Uterus (tissue), 4 donors: ENCODE measurements around the gene CDX2. TPM values are rescaled to one million over a fixed set of nuclear protein-coding genes. Genes with fewer than 3 reads are reported as not detected.

Experiments used
- DNase-seq, 2 donors: peaks; one replicate each; pipeline ENCODE4 v3.0.0-alpha.2; 2019 to 2020
- H3K27ac ChIP-seq, 2 donors: fragments of 200-600 bp; sonication (generic); 1 replicate in 1 of 2; 2 replicates in 1 of 2; pipeline ENCODE4 v1.5.1; 2016 to 2018
- H3K27me3 ChIP-seq, 2 donors: fragments of 200-600 bp; sonication (generic); one replicate each; pipeline ENCODE4 v1.5.1; 2018 to 2019; ENCODE audit warnings: control low read depth in 1 of 2
- H3K36me3 ChIP-seq, 2 donors: fragments of 200-600 bp; sonication (generic); one replicate each; pipeline ENCODE4 v1.5.1; 2019; ENCODE audit warnings: control low read depth in 1 of 2
- H3K4me1 ChIP-seq, 2 donors: fragments of 200-600 bp; sonication (generic); one replicate each; pipeline ENCODE4 v1.5.1; 2018 to 2019; ENCODE audit warnings: control low read depth in 1 of 2
- H3K4me3 ChIP-seq, 2 donors: fragments of 200-600 bp; sonication (generic); 1 replicate in 1 of 2; 2 replicates in 1 of 2; pipeline ENCODE4 v1.5.1; 2018 to 2019; ENCODE audit warnings: mild to moderate bottlenecking in 1 of 2
- H3K9me3 ChIP-seq, 2 donors: fragments of 200-600 bp; sonication (generic); one replicate each; pipeline ENCODE4 v1.5.1; 2019; ENCODE audit warnings: control low read depth in 1 of 2
- POLR2A ChIP-seq, 2 donors: fragments of 450-650 bp; IDR thresholded peaks; one replicate each; pipeline ENCODE4 v1.6.1; 2016; ENCODE audit warnings: antibody characterized with exemption in 2 of 2, mild to moderate bottlenecking in 1 of 2, moderate library complexity in 1 of 2
- intact Hi-C: fragments of 100-400 bp; cut with DNase I; formaldehyde crosslinking; loops from one replicate; pipeline ENCODE4 v1.15.1; 2023; ENCODE audit warnings: low total_unique reads
- total RNA-seq, 4 donors: library from RNA; depleted of rRNA in 3 of 4; stranded (reverse); fragments of >200 nt in 3 of 4; gene quantifications; one replicate each; pipeline versions ENCODE4 v1.1.0 to v1.2.4, GENCODE V29; 2014 to 2023
- TF ChIP-seq, protein P1 (sequence below), 4 experiments: fragments of 200-600 bp in 2 of 4; fragments of 450-650 bp in 2 of 4; sonication (generic) in 2 of 4; IDR thresholded peaks; one replicate each; pipeline ENCODE4 v1.5.1; 2016 to 2019; ENCODE audit warnings: antibody characterized with exemption in 4 of 4, mild to moderate bottlenecking in 2 of 4, moderate library complexity in 1 of 4
- donor health status: DM: yes; HTN: yes; CAD: no.

CDX2 gene
- total RNA-seq, 4 donors from 2014 or later = 0.29 TPM; not detected in 3

DNA sequence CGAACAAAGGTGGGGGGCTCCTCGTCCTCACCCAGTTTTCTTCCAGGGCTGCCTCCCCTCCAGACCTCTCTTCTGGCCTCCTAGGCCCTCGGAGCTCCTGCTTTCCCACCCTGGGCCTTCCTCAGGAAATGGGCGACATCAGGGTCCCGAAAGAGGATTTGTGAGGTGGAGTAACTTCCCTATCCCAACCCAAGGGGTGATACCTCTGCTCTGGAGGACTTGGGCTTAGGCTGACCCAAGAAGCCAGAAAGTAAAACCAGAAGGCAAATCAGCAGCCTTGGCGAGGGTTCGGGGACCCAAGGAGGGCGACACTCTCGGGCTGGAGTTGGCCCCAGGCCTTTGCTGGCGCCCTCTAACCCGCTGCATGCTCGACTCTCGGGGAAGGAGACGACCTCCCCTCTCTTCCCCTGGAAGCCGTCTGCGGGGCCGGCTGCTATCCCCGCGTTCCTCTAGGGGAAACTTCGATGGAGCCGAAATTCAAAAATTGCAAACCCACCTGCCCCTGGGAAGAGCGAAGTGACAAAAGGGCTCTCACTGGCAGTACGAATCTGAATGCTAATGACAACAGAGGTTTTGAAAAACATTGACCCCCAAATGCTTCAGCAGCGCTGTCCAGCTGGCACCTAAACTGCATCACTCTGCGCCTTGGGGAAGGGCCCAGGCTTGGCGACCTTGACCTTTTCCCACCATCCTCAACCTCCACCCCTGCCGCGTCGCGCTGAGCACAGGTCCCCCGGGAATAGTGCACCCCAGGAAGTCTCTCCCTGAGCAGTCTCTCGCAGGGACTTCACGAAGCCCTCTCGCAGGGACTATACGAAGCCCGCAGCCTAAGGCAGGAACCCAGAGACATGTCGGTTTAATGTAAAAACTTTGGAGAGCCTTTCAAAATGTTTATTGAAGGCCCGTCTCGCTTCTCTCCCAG, 46.9 kb downstream of the CDX2 start:
- Histone ChIP-seq H3K36me3 (no peaks in the 10 kb centered on the region), H3K4me1 (peaks cover 0 to 24% of the 10 kb centered on the region in 2 donors), H3K27ac (no peak overlapping the region), H3K4me3 (no peak overlapping the region), H3K27me3 (peaks cover 11 to 85% of the 10 kb centered on the region in 2 donors), H3K9me3 (no peaks in the 10 kb centered on the region)
- no peak for TF ChIP-seq POLR2A (IDR thresholded peaks at IDR 0.05)
- TF ChIP-seq, protein P1, sequence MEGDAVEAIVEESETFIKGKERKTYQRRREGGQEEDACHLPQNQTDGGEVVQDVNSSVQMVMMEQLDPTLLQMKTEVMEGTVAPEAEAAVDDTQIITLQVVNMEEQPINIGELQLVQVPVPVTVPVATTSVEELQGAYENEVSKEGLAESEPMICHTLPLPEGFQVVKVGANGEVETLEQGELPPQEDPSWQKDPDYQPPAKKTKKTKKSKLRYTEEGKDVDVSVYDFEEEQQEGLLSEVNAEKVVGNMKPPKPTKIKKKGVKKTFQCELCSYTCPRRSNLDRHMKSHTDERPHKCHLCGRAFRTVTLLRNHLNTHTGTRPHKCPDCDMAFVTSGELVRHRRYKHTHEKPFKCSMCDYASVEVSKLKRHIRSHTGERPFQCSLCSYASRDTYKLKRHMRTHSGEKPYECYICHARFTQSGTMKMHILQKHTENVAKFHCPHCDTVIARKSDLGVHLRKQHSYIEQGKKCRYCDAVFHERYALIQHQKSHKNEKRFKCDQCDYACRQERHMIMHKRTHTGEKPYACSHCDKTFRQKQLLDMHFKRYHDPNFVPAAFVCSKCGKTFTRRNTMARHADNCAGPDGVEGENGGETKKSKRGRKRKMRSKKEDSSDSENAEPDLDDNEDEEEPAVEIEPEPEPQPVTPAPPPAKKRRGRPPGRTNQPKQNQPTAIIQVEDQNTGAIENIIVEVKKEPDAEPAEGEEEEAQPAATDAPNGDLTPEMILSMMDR (IDR thresholded peaks at IDR 0.05) = no peak
- DNase-seq = no peak
- intact Hi-C loops = no loop called here

DNA sequence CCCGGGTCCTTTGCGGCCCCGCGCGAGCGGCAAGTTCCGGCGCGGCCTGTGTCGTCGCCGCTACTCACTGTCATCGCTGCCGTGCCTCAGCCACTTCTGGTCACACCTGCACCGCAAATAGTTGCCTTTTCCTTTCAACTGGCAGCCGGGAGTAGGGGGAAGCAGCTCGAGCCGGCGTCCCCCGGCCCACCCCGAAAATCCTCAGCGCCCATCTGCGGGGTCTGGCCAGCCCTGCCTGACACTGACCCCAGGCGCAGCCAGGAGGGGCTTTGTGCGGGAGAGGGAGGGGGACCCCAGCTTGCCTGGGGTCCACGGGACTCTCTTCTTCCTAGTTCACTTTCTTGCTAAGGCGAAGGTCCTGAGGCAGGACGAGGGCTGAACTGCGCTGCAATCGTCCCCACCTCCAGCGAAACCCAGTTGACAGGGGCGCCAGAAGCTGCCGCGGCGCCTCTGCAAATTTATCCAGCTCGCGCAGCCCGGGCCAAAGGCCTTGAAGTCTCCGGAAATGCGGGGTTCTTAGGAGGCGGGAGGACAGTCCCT, 47.6 kb downstream of the CDX2 start:
- no peak for TF ChIP-seq POLR2A (IDR thresholded peaks at IDR 0.05)
- TF ChIP-seq, protein P1 (IDR thresholded peaks at IDR 0.05) = no peak
- Histone ChIP-seq H3K4me1 (peaks cover 0 to 24% of the 10 kb centered on the region in 2 donors), H3K36me3 (no peaks in the 10 kb centered on the region), H3K27me3 (peaks cover 16 to 85% of the 10 kb centered on the region in 2 donors), H3K4me3 (peak overlapping the region in 1 of 2 donors; percentile 9), H3K27ac (no peak overlapping the region), H3K9me3 (no peaks in the 10 kb centered on the region)
- intact Hi-C loops = no loop called here
- no peak for DNase-seq

DNA sequence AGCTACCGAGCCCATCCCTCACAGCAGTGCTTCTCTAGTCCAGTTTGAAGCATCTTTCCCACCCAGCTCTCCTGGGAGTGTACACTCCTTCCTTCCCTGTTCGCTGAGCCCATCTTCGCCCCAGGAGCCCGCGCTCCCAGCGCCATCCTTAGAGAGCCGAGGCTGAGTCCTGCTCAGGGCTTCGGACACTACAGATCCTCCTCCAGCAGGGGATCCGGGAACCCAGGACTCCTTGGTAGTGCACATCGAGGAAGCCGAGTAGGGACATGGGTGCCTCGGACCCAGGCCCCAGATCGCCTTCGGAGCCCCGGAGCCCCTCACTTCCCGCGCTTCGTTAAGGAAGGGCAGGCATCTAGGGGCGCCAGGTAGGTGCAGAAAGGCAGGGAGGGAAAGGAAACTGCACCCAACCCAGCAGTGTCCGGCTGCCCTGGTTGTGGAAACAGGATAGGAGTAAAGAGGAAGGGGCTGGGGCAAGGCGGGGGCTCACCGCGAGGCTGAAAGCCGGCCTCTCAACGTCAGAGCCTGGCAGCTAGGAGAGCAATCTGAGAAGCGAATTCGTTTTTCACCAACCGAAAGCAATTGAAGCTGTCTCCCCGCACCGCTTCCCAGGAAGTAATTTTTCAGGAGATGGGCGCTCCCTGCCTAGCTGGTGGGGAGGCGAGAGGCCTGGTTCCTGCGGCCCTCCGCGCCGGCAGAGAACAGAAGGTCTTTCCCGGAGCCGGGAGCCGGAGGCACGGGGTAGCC, 48.3 kb downstream of the CDX2 start:
- H3K9me3 ChIP-seq = no peaks in the 10 kb centered on the region
- TF ChIP-seq, protein P1 (IDR thresholded peaks at IDR 0.05) = no peak
- TF ChIP-seq POLR2A (IDR thresholded peaks at IDR 0.05) = no peak

DNA sequence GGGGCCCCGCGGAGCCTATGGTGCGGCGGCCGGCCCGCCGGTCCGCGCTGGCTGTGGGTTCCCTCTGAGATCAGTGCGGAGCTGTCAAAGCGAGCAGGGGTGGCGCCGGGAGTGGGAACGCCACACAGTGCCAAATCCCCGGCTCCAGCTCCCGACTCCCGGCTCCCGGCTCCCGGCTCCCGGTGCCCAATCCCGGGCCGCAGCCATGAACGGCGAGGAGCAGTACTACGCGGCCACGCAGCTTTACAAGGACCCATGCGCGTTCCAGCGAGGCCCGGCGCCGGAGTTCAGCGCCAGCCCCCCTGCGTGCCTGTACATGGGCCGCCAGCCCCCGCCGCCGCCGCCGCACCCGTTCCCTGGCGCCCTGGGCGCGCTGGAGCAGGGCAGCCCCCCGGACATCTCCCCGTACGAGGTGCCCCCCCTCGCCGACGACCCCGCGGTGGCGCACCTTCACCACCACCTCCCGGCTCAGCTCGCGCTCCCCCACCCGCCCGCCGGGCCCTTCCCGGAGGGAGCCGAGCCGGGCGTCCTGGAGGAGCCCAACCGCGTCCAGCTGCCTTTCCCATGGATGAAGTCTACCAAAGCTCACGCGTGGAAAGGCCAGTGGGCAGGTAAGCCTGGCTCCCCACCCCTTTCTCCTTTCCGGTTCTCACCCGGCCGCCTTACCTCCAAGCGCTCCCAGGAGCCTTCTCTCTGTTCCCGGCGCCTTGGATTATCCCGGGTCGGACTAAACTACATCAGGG, 49.0 kb downstream of the CDX2 start, which contains the start of gene PDX1:
PDX1 (plus strand) TSS at position 67 of the 743 bp plus-strand sequence; CDS start at position 206, 139 bp downstream.
- no peak for TF ChIP-seq POLR2A (IDR thresholded peaks at IDR 0.05)
- TF ChIP-seq, protein P1 (IDR thresholded peaks at IDR 0.05) = no peak
- peaks cover 0 to 24% of the 10 kb centered on the region in 2 donors for H3K4me1 ChIP-seq
- no peaks in the 10 kb centered on the region for H3K36me3 ChIP-seq
- H3K27me3 ChIP-seq = peaks cover 16 to 81% of the 10 kb centered on the region in 2 donors
- DNase-seq = no peak
- no peak within 1 kb of the TSS for H3K27ac ChIP-seq
- intact Hi-C loops = no loop called here
- peak within 1 kb of the TSS in 1 of 2 donors; percentile 19 for H3K4me3 ChIP-seq
- no peaks in the 10 kb centered on the region for H3K9me3 ChIP-seq

More for the DNA sequence above, 48.3 kb downstream of the CDX2 start:
- Histone ChIP-seq H3K36me3 (no peaks in the 10 kb centered on the region), H3K4me1 (peaks cover 0 to 24% of the 10 kb centered on the region in 2 donors), H3K27me3 (peaks cover 16 to 85% of the 10 kb centered on the region in 2 donors), H3K4me3 (peak overlapping the region in 1 of 2 donors; percentile 9), H3K27ac (no peak overlapping the region)
- intact Hi-C loops = no loop called here
- no peak for DNase-seq
